PC-3 (cell line): ENCODE results near the gene PDSS1. TPM values are rescaled to one million over a fixed set of nuclear protein-coding genes. Genes with fewer than 3 reads are reported as not detected.
"Not testable (repeated sequence)": the region's sequence is repeated elsewhere in the genome, so short reads cannot be mapped to it uniquely, and the experiment has no call there.

Source experiments
- ATAC-seq: fragments of 200-7000 bp; cut with Tn5 transposase; 2 replicates; pipeline ENCODE4 v1.9.1; 2020; ENCODE audit warnings: mild to moderate bottlenecking, moderate library complexity
- BruUV-seq: library from RNA; stranded (reverse); fragments of 400-500 nt; replicated peaks from 2 replicates; lab custom pipeline; 2021; lab: Mats Ljungman, UMichigan
- CTCF ChIA-PET: fragments of 300-600 bp; sonication (Branson Sonifier 250); formaldehyde crosslinking; loops from one replicate; lab custom pipeline; 2022; ENCODE audit warnings: antibody characterized with exemption; lab: Charles Lee
- POLR2A ChIA-PET: fragments of 300-600 bp; sonication (Branson Sonifier 250); formaldehyde crosslinking; loops from one replicate; lab custom pipeline; 2022; ENCODE audit warnings: antibody characterized with exemption; ENCODE audit not compliant: unreplicated experiment; lab: Charles Lee
- DNase-seq: peaks from one replicate; pipeline ENCODE4 v3.0.0-alpha.2; 2015
- H2AFZ ChIP-seq: fragments of 300-600 bp; sonication (generic); 2 replicates; pipeline ENCODE4 v1.6.0; 2016; ENCODE audit warnings: antibody characterized with exemption, low read length
- H3F3A ChIP-seq: fragments of 300-600 bp; sonication (generic); one replicate; pipeline ENCODE4 v1.6.0; 2017; ENCODE audit warnings: antibody characterized with exemption, low read length, control low read depth, mild to moderate bottlenecking; ENCODE audit not compliant: unreplicated experiment
- H3K27ac ChIP-seq: fragments of 300-600 bp; sonication (generic); 2 replicates; pipeline ENCODE4 v1.5.1; 2016; ENCODE audit warnings: mild to moderate bottlenecking, low read length
- H3K27me3 ChIP-seq: fragments of 300-600 bp; sonication (generic); 2 replicates; pipeline ENCODE4 v1.6.1; 2016; ENCODE audit warnings: low read length, mixed read lengths
- H3K36me3 ChIP-seq: fragments of 300-600 bp; sonication (generic); 2 replicates; pipeline ENCODE4 v1.6.1; 2016; ENCODE audit warnings: low read depth, mixed run types, low read length, mixed read lengths
- H3K4me1 ChIP-seq: fragments of 300-600 bp; sonication (generic); 2 replicates; pipeline ENCODE4 v1.5.1; 2016; ENCODE audit warnings: low read length; ENCODE audit not compliant: insufficient read depth
- H3K4me2 ChIP-seq: fragments of 300-600 bp; sonication (generic); 2 replicates; pipeline ENCODE4 v1.6.0; 2016; ENCODE audit warnings: low read length
- H3K4me3 ChIP-seq: fragments of 300-600 bp; sonication (generic); 2 replicates; pipeline ENCODE4 v1.5.1; 2016; ENCODE audit warnings: mild to moderate bottlenecking, low read length, mixed read lengths
- H3K79me2 ChIP-seq: fragments of 300-600 bp; sonication (generic); 2 replicates; pipeline ENCODE4 v1.6.1; 2017; ENCODE audit warnings: low read length, mixed read lengths
- H3K9ac ChIP-seq: fragments of 300-600 bp; sonication (generic); 2 replicates; pipeline ENCODE4 v1.6.0; 2016; ENCODE audit warnings: mild to moderate bottlenecking, low read length
- H3K9me2 ChIP-seq: fragments of 300-600 bp; sonication (generic); replicated peaks from 2 replicates; pipeline ENCODE4 v1.6.1; 2016; ENCODE audit warnings: mixed run types, low read length, mixed read lengths
- H3K9me3 ChIP-seq: fragments of 300-600 bp; sonication (generic); 2 replicates; pipeline ENCODE4 v1.6.1; 2016; ENCODE audit warnings: low read length, mixed read lengths
- H4K20me1 ChIP-seq: fragments of 300-600 bp; sonication (generic); 2 replicates; pipeline ENCODE4 v1.6.1; 2016; ENCODE audit warnings: low read length, mixed read lengths
- EZH2 ChIP-seq: fragments of 300-600 bp; sonication (generic); IDR thresholded peaks from one replicate; pipeline ENCODE4 v1.6.1; 2017; ENCODE audit warnings: antibody characterized with exemption, mild to moderate bottlenecking, low read length; ENCODE audit not compliant: unreplicated experiment
- EZH2phosphoT487 ChIP-seq: fragments of 300-600 bp; sonication (generic); IDR thresholded peaks from 2 replicates; pipeline ENCODE4 v1.6.1; 2018; ENCODE audit warnings: mild to moderate bottlenecking, antibody characterized with exemption, low read length, borderline replicate concordance
- intact Hi-C: fragments of 100-400 bp; cut with micrococcal nuclease; formaldehyde crosslinking; loops from 2 replicates; pipeline ENCODE4 v1.9.0; 2023
- total RNA-seq: library from RNA; depleted of rRNA; stranded (reverse); fragments of >200 nt; gene quantifications from 2 replicates; pipeline ENCODE4 v1.2.3, GENCODE V29; 2014
- TF ChIP-seq, protein P1 (sequence below): fragments of 300-600 bp; sonication (generic); conservative IDR thresholded peaks from 2 replicates; pipeline ENCODE4 v1.5.1; 2017; ENCODE audit warnings: antibody characterized with exemption, low read depth, mild to moderate bottlenecking, low read length

PDSS1 gene
- total RNA-seq, 1 experiment from 2014 or later = 16.8 TPM

DNA sequence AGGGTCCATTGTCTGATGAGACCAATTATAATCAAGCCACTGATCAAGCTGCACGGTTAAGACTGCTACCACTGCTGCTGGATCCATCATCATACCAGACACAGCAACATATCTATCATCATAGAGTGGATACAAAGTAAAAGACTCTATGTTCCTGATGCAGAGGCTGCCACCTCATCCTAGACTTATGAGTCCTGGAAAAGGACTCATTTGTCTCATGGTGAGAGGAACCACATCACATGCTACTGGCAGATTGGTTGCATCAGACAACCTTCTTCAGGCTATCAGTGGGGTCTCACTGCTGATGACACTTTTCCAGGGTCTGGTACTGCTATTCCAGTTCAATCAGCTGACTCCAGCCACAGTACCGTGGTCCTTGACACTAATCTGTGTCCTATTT lies 84.3 kb downstream of the PDSS1 start:
- Histone ChIP-seq H2AFZ (no peak overlapping the region), H3K4me2 (peak overlapping the region; percentile 79), H3K27me3 (no peaks in the 10 kb centered on the region), H3K9me3 (no peaks in the 10 kb centered on the region), H3K9me2 (no peaks in the 10 kb centered on the region), H3K9ac (peak overlapping the region; percentile 50), H3K27ac (peak overlapping the region; percentile 96), H3K79me2 (peaks cover 41% of the 10 kb centered on the region), H4K20me1 (no peaks in the 10 kb centered on the region), H3K36me3 (no peaks in the 10 kb centered on the region), H3K4me3 (peak overlapping the region; percentile 8), H3F3A (no peaks in the 10 kb centered on the region), H3K4me1 (peaks cover 18% of the 10 kb centered on the region)
- intact Hi-C loops = no loop called here
- ATAC-seq (peak; percentile 5; the same call in 1 of the 2 replicates), DNase-seq (peak; percentile 18)
- BruUV-seq = no TSS peak
- ChIA-PET POLR2A (no interaction called here), CTCF (interaction anchor here (0.6 kb wide), 1 partner anchor 36 kb away, joined by 3 read pairs; no protein-coding TSS in a partner anchor)
- TF ChIP-seq EZH2 = no peak
- TF ChIP-seq EZH2phosphoT487 = no peak
- TF ChIP-seq, protein P1, sequence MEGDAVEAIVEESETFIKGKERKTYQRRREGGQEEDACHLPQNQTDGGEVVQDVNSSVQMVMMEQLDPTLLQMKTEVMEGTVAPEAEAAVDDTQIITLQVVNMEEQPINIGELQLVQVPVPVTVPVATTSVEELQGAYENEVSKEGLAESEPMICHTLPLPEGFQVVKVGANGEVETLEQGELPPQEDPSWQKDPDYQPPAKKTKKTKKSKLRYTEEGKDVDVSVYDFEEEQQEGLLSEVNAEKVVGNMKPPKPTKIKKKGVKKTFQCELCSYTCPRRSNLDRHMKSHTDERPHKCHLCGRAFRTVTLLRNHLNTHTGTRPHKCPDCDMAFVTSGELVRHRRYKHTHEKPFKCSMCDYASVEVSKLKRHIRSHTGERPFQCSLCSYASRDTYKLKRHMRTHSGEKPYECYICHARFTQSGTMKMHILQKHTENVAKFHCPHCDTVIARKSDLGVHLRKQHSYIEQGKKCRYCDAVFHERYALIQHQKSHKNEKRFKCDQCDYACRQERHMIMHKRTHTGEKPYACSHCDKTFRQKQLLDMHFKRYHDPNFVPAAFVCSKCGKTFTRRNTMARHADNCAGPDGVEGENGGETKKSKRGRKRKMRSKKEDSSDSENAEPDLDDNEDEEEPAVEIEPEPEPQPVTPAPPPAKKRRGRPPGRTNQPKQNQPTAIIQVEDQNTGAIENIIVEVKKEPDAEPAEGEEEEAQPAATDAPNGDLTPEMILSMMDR = no peak

DNA sequence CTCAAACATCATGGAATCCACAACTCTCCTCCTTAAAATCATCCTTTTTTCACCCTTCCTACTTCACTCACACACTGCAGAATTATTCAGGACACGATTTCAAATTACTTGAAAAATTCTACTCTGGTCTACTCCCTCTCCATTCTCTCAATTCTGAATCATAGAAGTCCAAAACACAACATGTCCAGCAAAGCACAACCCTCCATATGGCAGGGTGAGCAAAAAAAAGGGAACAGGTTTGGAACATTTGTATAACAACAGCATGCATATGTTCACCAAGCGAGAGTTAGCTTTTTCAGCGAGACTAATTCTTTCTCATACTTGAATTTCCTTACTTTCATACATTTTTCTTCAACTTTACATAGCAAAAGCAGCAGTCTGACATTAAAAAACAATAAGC lies 89.9 kb downstream of the PDSS1 start:
- H3K4me1 ChIP-seq = no peaks in the 10 kb centered on the region
- no peak overlapping the region for H3K4me2 ChIP-seq
- ChIA-PET POLR2A (no interaction called here), CTCF (no interaction called here)
- no peaks in the 10 kb centered on the region for H3K9me2 ChIP-seq
- H3F3A ChIP-seq = no peaks in the 10 kb centered on the region
- H3K27me3 ChIP-seq = no peaks in the 10 kb centered on the region
- H2AFZ ChIP-seq = no peak overlapping the region
- no peaks in the 10 kb centered on the region for H3K9me3 ChIP-seq
- no peak for DNase-seq
- no peak overlapping the region for H3K9ac ChIP-seq
- intact Hi-C loops = no loop called here
- no peak overlapping the region for H3K27ac ChIP-seq
- no peaks in the 10 kb centered on the region for H3K36me3 ChIP-seq
- ATAC-seq = no peak
- TF ChIP-seq, protein P1 = no peak
- no peak for TF ChIP-seq EZH2phosphoT487
- no peak for TF ChIP-seq EZH2
- no peaks in the 10 kb centered on the region for H4K20me1 ChIP-seq
- H3K4me3 ChIP-seq = no peak overlapping the region
- BruUV-seq = no TSS peak
- H3K79me2 ChIP-seq = peaks cover 16% of the 10 kb centered on the region; the same call in 1 of the 2 replicates

DNA sequence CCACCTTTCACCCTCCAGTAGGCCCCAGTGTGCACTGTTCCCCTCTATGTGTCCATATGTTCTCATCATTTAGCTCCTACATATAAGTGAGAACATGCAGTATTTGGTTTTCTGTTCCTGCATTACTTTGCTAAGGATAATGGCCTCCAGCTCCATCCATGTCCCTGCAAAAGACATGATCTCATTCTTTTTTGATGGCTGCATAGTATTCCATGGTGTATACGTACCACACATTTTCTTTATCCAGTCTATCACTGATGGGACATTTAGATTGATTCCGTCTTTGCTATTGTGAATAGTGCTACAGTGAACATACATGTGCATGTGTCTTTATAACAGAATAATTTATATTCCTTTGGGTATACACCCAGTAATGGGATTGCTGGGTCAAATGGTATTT lies 92.3 kb downstream of the PDSS1 start:
- H3K36me3 ChIP-seq, H3K27ac ChIP-seq, ATAC-seq, POLR2A ChIA-PET, H3K27me3 ChIP-seq, CTCF ChIA-PET, H3K4me2 ChIP-seq, H3F3A ChIP-seq, DNase-seq, H3K9me3 ChIP-seq, BruUV-seq, H4K20me1 ChIP-seq, H3K4me3 ChIP-seq, H3K9me2 ChIP-seq, H3K79me2 ChIP-seq, intact Hi-C loops, H2AFZ ChIP-seq, H3K9ac ChIP-seq, H3K4me1 ChIP-seq: not testable (repeated sequence)
